MM.1S (cell line): Measurements from ENCODE around the gene CTAG1B.
"Not testable (repeated sequence)": the region's sequence is repeated elsewhere in the genome, so short reads cannot be mapped to it uniquely, and the experiment has no call there.

ENCODE experiments used
- DNase-seq: peaks from one replicate; pipeline ENCODE4 v3.0.0-alpha.2; 2015
- H2AFZ ChIP-seq: fragments of 300-600 bp; sonication (generic); 2 replicates; pipeline ENCODE4 v1.6.0; 2016; ENCODE audit warnings: antibody characterized with exemption, low read length
- H3F3A ChIP-seq: fragments of 300-600 bp; sonication (generic); 2 replicates; pipeline ENCODE4 v1.6.1; 2016; ENCODE audit warnings: mild to moderate bottlenecking, antibody characterized with exemption, low read length, moderate library complexity, mixed read lengths; ENCODE audit not compliant: insufficient read depth
- H3K27ac ChIP-seq: fragments of 300-600 bp; sonication (generic); 2 replicates; pipeline ENCODE4 v1.5.1; 2016; ENCODE audit warnings: mild to moderate bottlenecking, low read length
- H3K27me3 ChIP-seq: fragments of 300-600 bp; sonication (generic); replicated peaks from 2 replicates; pipeline ENCODE4 v1.6.0; 2016; ENCODE audit warnings: low read length; ENCODE audit not compliant: insufficient read depth
- H3K36me3 ChIP-seq: fragments of 300-600 bp; sonication (generic); replicated peaks from 2 replicates; pipeline ENCODE4 v1.6.1; 2016; ENCODE audit warnings: mild to moderate bottlenecking, low read length, mixed read lengths; ENCODE audit not compliant: insufficient read depth
- H3K4me1 ChIP-seq: fragments of 300-600 bp; sonication (generic); 2 replicates; pipeline ENCODE4 v1.6.1; 2016; ENCODE audit warnings: low read length, mixed read lengths
- H3K4me2 ChIP-seq: fragments of 300-600 bp; sonication (generic); 2 replicates; pipeline ENCODE4 v1.6.0; 2016; ENCODE audit warnings: low read depth, low read length
- H3K4me3 ChIP-seq: fragments of 300-600 bp; sonication (generic); 2 replicates; pipeline ENCODE4 v1.5.1; 2016; ENCODE audit warnings: low read length, mixed read lengths
- H3K79me2 ChIP-seq: fragments of 300-600 bp; sonication (generic); 2 replicates; pipeline ENCODE4 v1.6.1; 2016; ENCODE audit warnings: mixed run types, low read length, mixed read lengths
- H3K9ac ChIP-seq: fragments of 300-600 bp; sonication (generic); 2 replicates; pipeline ENCODE4 v1.6.1; 2016; ENCODE audit warnings: low read length, mixed read lengths
- H3K9me2 ChIP-seq: fragments of 300-600 bp; sonication (generic); replicated peaks from 2 replicates; pipeline ENCODE4 v1.6.1; 2016; ENCODE audit warnings: mild to moderate bottlenecking, low read length, mixed read lengths; ENCODE audit not compliant: insufficient read depth
- H3K9me3 ChIP-seq: fragments of 300-600 bp; sonication (generic); replicated peaks from 2 replicates; pipeline ENCODE4 v1.6.1; 2016; ENCODE audit warnings: mild to moderate bottlenecking, low read length, mixed read lengths; ENCODE audit not compliant: insufficient read depth
- H4K20me1 ChIP-seq: fragments of 300-600 bp; sonication (generic); 2 replicates; pipeline ENCODE4 v1.6.1; 2016; ENCODE audit warnings: mild to moderate bottlenecking, low read length, moderate library complexity, mixed read lengths; ENCODE audit not compliant: insufficient read depth
- CTCF ChIP-seq: fragments of 300-600 bp; sonication (generic); IDR thresholded peaks from 2 replicates; pipeline ENCODE4 v1.5.1; 2016; ENCODE audit warnings: antibody characterized with exemption, low read length, mixed read lengths
- EZH2 ChIP-seq: fragments of 300-600 bp; sonication (generic); optimal IDR thresholded peaks from 2 replicates; pipeline ENCODE3; 2017; ENCODE audit warnings: low read depth, mild to moderate bottlenecking, antibody characterized with exemption, low read length, mixed read lengths
- EZH2phosphoT487 ChIP-seq: fragments of 300-600 bp; sonication (generic); IDR thresholded peaks from 2 replicates; pipeline ENCODE4 v1.6.1; 2018; ENCODE audit warnings: antibody characterized with exemption, low read length

Gene CTAG1B

GRCh38 chrX:154650221-154650510 is 31.1 kb upstream of the CTAG1B start:
- H3K27ac ChIP-seq = no peak overlapping the region

GRCh38 chrX:154649503-154650220 is 30.6 kb upstream of the CTAG1B start:
- Histone ChIP-seq H3K9ac (no peak overlapping the region), H3K4me3 (no peak overlapping the region), H2AFZ (no peak overlapping the region), H3K4me2 (no peak overlapping the region), H3K36me3 (no peaks in the 10 kb centered on the region), H3K9me3 (no peaks in the 10 kb centered on the region), H3K79me2 (no peaks in the 10 kb centered on the region), H3K9me2 (no peaks in the 10 kb centered on the region), H3K4me1 (no peaks in the 10 kb centered on the region), H3F3A (no peaks in the 10 kb centered on the region), H3K27ac (no peak overlapping the region), H3K27me3 (0 out of 2 replicates have a peak, but pooled peaks cover 3% of the 10 kb centered on the region), H4K20me1 (no peaks in the 10 kb centered on the region)
- no peak for DNase-seq
- TF ChIP-seq CTCF = no peak
- no peak for TF ChIP-seq EZH2phosphoT487
- TF ChIP-seq EZH2 = no peak

More at GRCh38 chrX:154650221-154650510, 31.1 kb upstream of the CTAG1B start:
- H3K4me2 ChIP-seq = no peak overlapping the region
- TF ChIP-seq EZH2phosphoT487 (no peak), CTCF (no peak), EZH2 (no peak)
- no peak overlapping the region for H3K4me3 ChIP-seq
- no peak overlapping the region for H3K9ac ChIP-seq
- H3F3A ChIP-seq = no peaks in the 10 kb centered on the region
- H3K9me3 ChIP-seq = no peaks in the 10 kb centered on the region
- H3K27me3 ChIP-seq = 0 out of 2 replicates have a peak, but pooled peaks cover 3% of the 10 kb centered on the region
- H3K9me2 ChIP-seq = no peaks in the 10 kb centered on the region
- H3K4me1 ChIP-seq = no peaks in the 10 kb centered on the region
- DNase-seq = no peak
- H3K36me3 ChIP-seq = no peaks in the 10 kb centered on the region
- H3K79me2 ChIP-seq = no peaks in the 10 kb centered on the region
- no peak overlapping the region for H2AFZ ChIP-seq
- H4K20me1 ChIP-seq = no peaks in the 10 kb centered on the region

GRCh38 chrX:154648931-154649330 is 29.8 kb upstream of the CTAG1B start:
- Histone ChIP-seq H3K9ac (no peak overlapping the region), H3K36me3 (no peaks in the 10 kb centered on the region), H2AFZ (no peak overlapping the region), H4K20me1 (no peaks in the 10 kb centered on the region), H3F3A (no peaks in the 10 kb centered on the region), H3K79me2 (no peaks in the 10 kb centered on the region), H3K27me3 (0 out of 2 replicates have a peak, but pooled peaks cover 3% of the 10 kb centered on the region), H3K9me2 (no peaks in the 10 kb centered on the region), H3K27ac (no peak overlapping the region), H3K4me3 (no peak overlapping the region), H3K4me1 (no peaks in the 10 kb centered on the region), H3K9me3 (no peaks in the 10 kb centered on the region), H3K4me2 (no peak overlapping the region)
- TF ChIP-seq EZH2 (no peak), CTCF (no peak), EZH2phosphoT487 (no peak)
- no peak for DNase-seq

- not testable (repeated sequence) for H4K20me1 ChIP-seq, H3K9me2 ChIP-seq, H3K27me3 ChIP-seq, H3K4me3 ChIP-seq, H3K27ac ChIP-seq, H3K36me3 ChIP-seq, H3K9ac ChIP-seq, H3K4me2 ChIP-seq, H3F3A ChIP-seq, DNase-seq, H3K79me2 ChIP-seq, H2AFZ ChIP-seq, H3K9me3 ChIP-seq, H3K4me1 ChIP-seq
Observed at GRCh38 chrX:154645745-154646378, 26.8 kb upstream of the CTAG1B start.

GRCh38 chrX:154643708-154644107 is 24.6 kb upstream of the CTAG1B start:
- H3F3A ChIP-seq, H3K27ac ChIP-seq, H3K4me1 ChIP-seq, H3K9me3 ChIP-seq, H3K27me3 ChIP-seq, H2AFZ ChIP-seq, H3K4me3 ChIP-seq, DNase-seq, H3K36me3 ChIP-seq, H3K9me2 ChIP-seq, H3K4me2 ChIP-seq, H4K20me1 ChIP-seq, H3K79me2 ChIP-seq, H3K9ac ChIP-seq: not testable (repeated sequence)
